Measurements from ENCODE around the gene SEMA3F.

DNA sequence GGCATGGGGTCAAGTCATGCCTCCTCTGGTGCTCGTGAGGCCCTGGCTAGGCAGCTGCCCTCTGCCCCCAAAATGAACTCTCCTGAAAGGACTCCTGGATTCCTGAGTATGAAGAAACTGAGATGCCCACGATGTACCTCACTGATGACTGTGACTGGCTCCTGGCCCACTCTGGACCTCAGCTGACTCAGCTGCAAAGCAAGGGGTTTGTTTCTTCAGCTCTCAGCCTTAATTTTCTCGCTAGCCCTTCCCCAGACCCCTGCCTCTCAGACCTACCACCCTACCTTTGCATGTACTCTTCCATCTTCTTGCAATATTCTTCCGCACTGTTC, 75.6 kb downstream of the SEMA3F start:
- TF ChIP-seq, protein P1, sequence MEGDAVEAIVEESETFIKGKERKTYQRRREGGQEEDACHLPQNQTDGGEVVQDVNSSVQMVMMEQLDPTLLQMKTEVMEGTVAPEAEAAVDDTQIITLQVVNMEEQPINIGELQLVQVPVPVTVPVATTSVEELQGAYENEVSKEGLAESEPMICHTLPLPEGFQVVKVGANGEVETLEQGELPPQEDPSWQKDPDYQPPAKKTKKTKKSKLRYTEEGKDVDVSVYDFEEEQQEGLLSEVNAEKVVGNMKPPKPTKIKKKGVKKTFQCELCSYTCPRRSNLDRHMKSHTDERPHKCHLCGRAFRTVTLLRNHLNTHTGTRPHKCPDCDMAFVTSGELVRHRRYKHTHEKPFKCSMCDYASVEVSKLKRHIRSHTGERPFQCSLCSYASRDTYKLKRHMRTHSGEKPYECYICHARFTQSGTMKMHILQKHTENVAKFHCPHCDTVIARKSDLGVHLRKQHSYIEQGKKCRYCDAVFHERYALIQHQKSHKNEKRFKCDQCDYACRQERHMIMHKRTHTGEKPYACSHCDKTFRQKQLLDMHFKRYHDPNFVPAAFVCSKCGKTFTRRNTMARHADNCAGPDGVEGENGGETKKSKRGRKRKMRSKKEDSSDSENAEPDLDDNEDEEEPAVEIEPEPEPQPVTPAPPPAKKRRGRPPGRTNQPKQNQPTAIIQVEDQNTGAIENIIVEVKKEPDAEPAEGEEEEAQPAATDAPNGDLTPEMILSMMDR (conservative IDR thresholded peaks at IDR 0.05 in 1 of 2, IDR thresholded peaks at IDR 0.05 in 1 of 2; ENCODE audit: low read depth in 1 of 2, low read length in 2 of 2): no peak
- TF ChIP-seq EZH2 (IDR thresholded peaks at IDR 0.05; ENCODE audit: low read length, missing control alignments): no peak

Measured in fibroblast of lung (primary cell).